Epidermal melanocyte (primary cell): ENCODE data around the gene C1QTNF1.

Experiments used
- DNase-seq: peaks from one replicate; pipeline ENCODE4 v3.0.0; 2011; ENCODE audit warnings: low spot score; ENCODE audit not compliant: insufficient read length

C1QTNF1 gene

GRCh38 chr17:79039171-79039570 lies 15.2 kb downstream of the C1QTNF1 start:
- peak; percentile 14 for DNase-seq

- DNase-seq = no peak
These were observed 15.9 kb downstream of the C1QTNF1 start for GRCh38 chr17:79039886-79040285.

DNA sequence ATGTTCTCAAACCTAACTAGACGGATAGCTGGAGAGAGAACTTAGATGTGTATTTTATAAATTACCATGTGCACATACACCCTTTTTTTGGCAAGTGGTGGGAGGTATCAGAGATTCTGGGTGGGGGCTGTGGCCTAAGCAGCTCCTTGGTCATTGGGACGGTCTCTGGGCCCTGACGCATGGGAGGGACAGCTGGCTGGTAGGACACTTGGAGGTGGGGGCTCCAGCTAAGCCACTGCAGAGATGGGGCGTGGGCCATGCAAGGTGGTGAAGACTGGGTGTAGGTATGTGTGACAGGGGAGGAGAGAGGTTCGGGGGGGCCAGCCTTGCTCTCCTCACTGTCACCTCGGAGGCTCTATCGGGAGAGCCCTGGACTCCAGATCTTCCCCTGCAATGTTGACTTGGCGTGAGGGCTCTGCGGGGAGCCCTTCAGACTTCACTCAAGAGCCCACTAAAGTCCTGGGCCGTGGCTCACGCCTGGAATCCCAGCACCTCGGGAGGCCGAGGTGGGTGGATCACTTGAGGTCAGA lies 17.1 kb downstream of the C1QTNF1 start:
- no peak for DNase-seq

DNA sequence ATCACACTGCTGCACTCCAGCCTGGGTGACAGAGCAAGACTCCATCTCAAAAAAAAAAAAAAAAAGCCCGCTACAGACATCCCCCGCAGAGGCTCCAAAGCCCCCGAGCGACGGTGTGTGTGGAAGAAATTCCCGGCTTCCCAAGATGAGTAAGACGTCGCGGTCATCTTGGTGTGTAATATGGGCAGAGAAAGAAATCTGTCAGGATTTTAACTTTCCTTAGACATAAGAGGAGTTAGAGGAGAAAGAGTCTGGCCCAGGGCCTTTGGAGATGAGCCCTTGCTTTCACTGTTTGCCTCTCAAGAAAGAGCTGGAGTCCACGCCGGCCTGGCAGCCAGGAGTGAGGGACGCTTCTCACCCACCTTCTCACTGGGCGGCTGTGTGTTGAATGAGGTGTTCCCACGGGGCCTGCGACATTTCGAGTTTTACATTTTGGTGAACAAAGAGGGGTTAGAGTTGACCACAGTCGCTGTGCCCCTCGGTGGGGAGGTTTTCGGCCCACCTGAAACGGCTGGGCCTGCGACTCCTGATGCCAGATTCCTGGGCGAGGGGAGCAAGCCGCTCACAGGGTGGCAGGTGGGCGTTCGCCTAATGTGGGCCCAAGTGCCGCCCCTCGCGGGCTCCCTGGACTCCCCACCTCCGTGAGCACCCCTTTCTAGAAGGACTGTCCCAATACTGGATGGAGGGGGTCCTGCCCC lies 17.9 kb downstream of the C1QTNF1 start:
- no peak for DNase-seq

DNA sequence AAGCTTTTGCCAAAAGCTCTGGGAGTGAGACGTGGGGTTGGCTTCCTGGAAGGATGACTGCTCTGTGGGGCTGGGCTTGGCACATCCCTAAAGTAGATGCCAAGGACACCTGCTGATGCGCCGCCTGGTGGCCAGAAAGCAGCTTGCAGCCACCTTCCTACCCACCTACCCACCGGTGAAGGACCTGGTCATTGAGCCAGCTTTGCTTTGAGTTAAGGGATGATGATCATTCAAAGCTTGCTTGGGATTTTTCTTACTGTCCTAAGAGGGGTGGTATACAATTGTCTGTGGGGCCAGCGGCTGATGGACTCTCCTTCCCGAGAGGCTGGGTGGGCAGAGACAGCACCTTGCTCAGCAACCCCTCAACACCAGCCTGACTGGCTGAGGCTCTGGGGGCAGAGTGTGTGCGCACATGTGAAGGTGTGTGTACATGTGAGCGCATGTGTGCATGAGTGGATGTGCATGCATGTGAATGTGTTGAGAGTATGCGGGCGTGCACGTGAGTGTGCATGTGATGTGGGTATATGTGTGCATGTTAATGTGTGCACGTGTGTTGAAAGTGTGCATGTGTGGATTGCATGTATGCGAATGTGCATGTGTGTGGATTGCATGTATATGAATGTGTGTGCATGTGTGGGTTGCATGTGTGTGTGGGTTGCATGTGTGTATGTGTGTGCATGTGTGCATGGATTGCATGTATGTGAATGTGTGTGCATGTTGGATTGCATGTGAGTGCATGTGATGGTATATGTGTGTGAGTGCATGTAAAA lies 18.6 kb downstream of the C1QTNF1 start:
- DNase-seq = peak; percentile 73

DNA sequence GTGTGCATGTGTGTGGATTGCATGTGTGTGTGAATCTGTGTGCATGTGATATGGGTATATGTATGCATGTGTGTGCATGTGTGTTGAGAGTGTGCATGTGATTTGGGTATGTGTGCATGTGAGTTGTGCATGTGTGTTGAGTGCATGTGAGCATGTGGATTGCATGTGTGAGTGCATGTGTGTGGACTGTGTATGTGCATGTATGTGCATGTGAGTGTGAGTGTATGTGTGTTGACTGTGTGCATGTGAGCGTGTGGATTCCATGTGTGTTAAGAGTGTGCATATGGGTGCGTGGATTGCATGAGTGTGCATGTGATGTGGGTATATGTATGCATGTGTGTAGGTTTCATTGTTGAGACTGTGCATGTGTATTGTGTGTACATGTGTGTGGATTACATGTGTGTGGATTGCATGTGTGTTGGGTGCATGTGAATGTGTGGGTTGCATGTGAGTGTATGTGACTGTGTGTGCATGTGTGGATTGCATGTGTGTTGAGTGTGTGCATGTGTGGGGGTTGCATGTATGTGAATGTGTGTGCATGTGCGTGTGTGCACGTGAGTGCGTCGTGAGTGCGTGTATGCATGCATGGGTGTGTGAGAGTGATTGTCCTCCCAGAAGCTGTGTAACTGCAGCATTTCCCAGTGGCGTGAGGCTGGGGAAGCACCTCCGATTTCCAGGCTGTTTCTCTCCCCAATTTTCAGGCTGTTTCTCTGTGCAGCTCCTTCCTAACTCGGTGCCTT lies 19.4 kb downstream of the C1QTNF1 start:
- no peak for DNase-seq

DNA sequence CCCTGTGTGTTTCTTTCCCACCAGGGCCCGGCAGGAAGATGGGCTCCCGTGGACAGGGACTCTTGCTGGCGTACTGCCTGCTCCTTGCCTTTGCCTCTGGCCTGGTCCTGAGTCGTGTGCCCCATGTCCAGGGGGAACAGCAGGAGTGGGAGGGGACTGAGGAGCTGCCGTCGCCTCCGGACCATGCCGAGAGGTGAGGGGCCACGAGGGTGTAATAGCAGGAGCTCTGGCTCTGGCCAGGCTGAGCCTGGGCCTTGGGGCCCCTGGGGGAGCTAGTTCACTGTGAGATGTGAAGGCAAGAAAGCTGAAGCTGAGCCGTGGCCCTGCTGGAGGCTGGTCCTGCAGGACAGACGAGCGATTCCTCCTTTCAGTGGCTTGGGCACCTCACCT lies 20.0 kb downstream of the C1QTNF1 start:
- DNase-seq = no peak

GRCh38 chr17:79044462-79044861 lies 20.5 kb downstream of the C1QTNF1 start:
- DNase-seq = no peak

GRCh38 chr17:79045001-79045729 lies 21.2 kb downstream of the C1QTNF1 start:
- no peak for DNase-seq

DNA sequence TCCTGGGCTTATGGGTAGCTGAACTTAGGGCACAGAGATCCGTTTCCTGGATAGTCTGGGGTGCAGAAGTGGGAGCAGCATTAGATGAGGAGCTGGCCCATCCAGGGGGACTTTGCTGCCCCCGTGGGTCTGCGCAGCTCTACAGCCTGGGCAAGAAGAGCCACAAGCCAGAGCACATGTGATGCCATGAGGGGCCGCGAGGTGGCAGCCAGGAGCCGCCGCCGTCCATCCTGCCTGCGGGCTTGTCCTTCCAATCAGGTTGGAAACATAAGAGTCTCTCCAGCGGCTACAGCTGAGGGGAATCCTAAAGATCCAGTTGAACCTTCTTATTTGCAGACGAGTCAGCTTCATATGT lies 21.9 kb downstream of the C1QTNF1 start:
- peak; percentile 81 for DNase-seq

DNA sequence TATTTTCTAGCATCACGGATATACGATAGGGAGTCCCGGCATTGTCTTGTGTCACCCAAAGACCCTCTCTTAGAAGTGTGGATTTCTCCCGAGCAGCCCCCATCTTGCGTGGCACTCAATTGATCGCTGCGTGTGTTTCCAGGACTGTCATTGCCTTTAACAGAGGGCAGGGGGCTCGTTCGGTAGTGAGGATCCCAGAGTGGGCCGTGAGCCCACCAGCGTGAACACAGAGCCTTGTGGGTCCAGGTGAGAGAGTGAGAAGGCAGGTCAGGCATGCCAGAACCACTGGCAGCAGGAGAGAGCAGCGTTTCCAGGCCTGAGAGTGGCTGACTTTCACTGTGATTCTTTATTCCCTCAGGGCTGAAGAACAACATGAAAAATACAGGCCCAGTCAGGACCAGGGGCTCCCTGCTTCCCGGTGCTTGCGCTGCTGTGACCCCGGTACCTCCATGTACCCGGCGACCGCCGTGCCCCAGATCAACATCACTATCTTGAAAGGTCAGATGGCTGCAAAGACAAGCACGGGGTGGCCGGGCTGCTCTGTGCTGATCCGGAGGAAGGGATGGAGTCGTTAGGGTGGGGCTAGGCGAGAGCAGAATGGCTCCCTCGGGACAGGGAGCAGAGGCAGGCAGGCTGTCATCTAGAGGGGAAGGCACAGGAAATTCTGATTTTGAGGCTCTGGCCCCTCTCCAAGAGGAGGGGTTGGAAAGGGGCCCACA lies 22.4 kb downstream of the C1QTNF1 start:
- no peak for DNase-seq

DNA sequence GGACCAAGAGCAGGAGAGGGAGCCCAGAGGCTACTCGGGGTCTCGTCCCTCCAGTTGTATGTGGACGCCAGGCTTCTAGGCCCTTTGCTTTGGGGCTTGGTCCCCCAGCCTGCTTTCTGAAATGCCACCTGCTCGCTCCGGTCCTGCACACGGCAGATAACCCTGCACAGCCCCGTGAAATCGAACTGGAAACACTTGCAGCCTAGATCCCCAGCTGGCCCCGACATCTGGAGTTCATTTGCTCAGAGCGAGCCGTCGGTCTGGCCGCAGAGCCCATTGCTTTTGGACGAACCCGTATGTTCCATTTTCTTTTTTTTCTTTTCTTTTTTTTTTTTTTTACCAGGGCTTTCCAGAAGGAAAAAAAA lies 22.9 kb downstream of the C1QTNF1 start:
- DNase-seq = no peak

GRCh38 chr17:79047291-79047920 lies 23.4 kb downstream of the C1QTNF1 start:
- no peak for DNase-seq

GRCh38 chr17:79047923-79048825 lies 24.2 kb downstream of the C1QTNF1 start:
- no peak for DNase-seq

DNA sequence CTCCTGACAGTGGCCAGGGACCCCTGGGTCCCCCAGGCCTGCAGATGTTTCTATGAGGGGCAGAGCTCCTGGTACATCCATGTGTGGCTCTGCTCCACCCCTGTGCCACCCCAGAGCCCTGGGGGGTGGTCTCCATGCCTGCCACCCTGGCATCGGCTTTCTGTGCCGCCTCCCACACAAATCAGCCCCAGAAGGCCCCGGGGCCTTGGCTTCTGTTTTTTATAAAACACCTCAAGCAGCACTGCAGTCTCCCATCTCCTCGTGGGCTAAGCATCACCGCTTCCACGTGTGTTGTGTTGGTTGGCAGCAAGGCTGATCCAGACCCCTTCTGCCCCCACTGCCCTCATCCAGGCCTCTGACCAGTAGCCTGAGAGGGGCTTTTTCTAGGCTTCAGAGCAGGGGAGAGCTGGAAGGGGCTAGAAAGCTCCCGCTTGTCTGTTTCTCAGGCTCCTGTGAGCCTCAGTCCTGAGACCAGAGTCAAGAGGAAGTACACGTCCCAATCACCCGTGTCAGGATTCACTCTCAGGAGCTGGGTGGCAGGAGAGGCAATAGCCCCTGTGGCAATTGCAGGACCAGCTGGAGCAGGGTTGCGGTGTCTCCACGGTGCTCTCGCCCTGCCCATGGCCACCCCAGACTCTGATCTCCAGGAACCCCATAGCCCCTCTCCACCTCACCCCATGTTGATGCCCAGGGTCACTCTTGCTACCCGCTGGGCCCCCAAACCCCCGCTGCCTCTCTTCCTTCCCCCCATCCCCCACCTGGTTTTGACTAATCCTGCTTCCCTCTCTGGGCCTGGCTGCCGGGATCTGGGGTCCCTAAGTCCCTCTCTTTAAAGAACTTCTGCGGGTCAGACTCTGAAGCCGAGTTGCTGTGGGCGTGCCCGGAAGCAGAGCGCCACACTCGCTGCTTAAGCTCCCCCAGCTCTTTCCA lies 25.1 kb downstream of the C1QTNF1 start:
- DNase-seq = no peak

- DNase-seq = no peak
These were observed 25.9 kb downstream of the C1QTNF1 start for GRCh38 chr17:79049821-79050220.

GRCh38 chr17:79050551-79050950 lies 26.6 kb downstream of the C1QTNF1 start:
- DNase-seq = no peak

- no peak for DNase-seq
These were observed 27.3 kb downstream of the C1QTNF1 start for GRCh38 chr17:79051306-79051705.
